IMR-90 (cell line): Measurements from ENCODE around the gene QPRT. TPM values are rescaled to one million over a fixed set of nuclear protein-coding genes. Genes with fewer than 3 reads are reported as not detected.

Experiments used
- ATAC-seq: fragments of 200-7000 bp; cut with Tn5 transposase; 2 replicates; pipeline ENCODE4 v1.9.1; 2020; ENCODE audit warnings: low read depth, mild to moderate bottlenecking, moderate library complexity
- BruUV-seq: library from RNA; stranded (reverse); fragments of 400-500 nt; replicated peaks from 2 replicates; lab custom pipeline; 2021; lab: Mats Ljungman, UMichigan
- CTCF ChIA-PET: fragments of 300-600 bp; formaldehyde crosslinking; extraction: SDS; loops from one replicate; lab custom pipeline; 2021; ENCODE audit warnings: antibody characterized with exemption; lab: Yijun Ruan, JAX
- POLR2A ChIA-PET: fragments of 300-600 bp; sonication (Branson Sonifier 250); formaldehyde crosslinking; loops from one replicate; lab custom pipeline; 2022; ENCODE audit warnings: antibody characterized with exemption; ENCODE audit not compliant: unreplicated experiment; lab: Charles Lee
- DNase-seq: peaks from one replicate; pipeline ENCODE4 v3.0.0; 2013
- H2AFZ ChIP-seq: replicated peaks from 2 replicates; pipeline ENCODE3; 2013; ENCODE audit warnings: low read length, mild to moderate bottlenecking; ENCODE audit not compliant: poor library complexity
- H2AK5ac ChIP-seq: 2 replicates; pipeline ENCODE4 v1.6.1; 2013; ENCODE audit warnings: low read depth, low read length, inconsistent platforms
- H2AK9ac ChIP-seq: replicated peaks from 2 replicates; pipeline ENCODE3; 2013; ENCODE audit warnings: mild to moderate bottlenecking, low read depth, low read length, moderate library complexity; ENCODE audit not compliant: poor library complexity
- H2BK120ac ChIP-seq: 2 replicates; pipeline ENCODE4 v1.6.1; 2013; ENCODE audit warnings: low read depth, low read length, inconsistent platforms
- H2BK15ac ChIP-seq: 3 replicates; pipeline ENCODE4 v1.6.1; 2013; ENCODE audit warnings: low read depth, low read length, inconsistent platforms
- H2BK20ac ChIP-seq: 2 replicates; pipeline ENCODE4 v1.6.1; 2013; ENCODE audit warnings: low read depth, mild to moderate bottlenecking, inconsistent platforms, low read length, moderate library complexity
- H2BK5ac ChIP-seq: 2 replicates; pipeline ENCODE4 v1.6.1; 2013; ENCODE audit warnings: mild to moderate bottlenecking, low read depth, low read length, inconsistent platforms; ENCODE audit not compliant: poor library complexity, severe bottlenecking
- H3K14ac ChIP-seq: replicated peaks from 2 replicates; pipeline ENCODE4 v1.6.1; 2013; ENCODE audit warnings: low read depth, low read length, inconsistent platforms
- H3K18ac ChIP-seq: 2 replicates; pipeline ENCODE4 v1.6.1; 2013; ENCODE audit warnings: low read depth, low read length, control low read depth
- H3K23ac ChIP-seq: 2 replicates; pipeline ENCODE4 v1.6.1; 2013; ENCODE audit warnings: low read depth, low read length, inconsistent platforms
- H3K27ac ChIP-seq: 2 replicates; pipeline ENCODE4 v1.5.1; 2013; ENCODE audit warnings: mild to moderate bottlenecking, control low read depth, low read length; ENCODE audit not compliant: insufficient read depth
- H3K27me3 ChIP-seq: 2 replicates; pipeline ENCODE4 v1.6.1; 2013; ENCODE audit warnings: low read length; ENCODE audit not compliant: control insufficient read depth, insufficient read depth
- H3K36me3 ChIP-seq: 2 replicates; pipeline ENCODE4 v1.6.1; 2013; ENCODE audit warnings: low read length, mixed read lengths; ENCODE audit not compliant: control insufficient read depth, insufficient read depth
- H3K4ac ChIP-seq: 2 replicates; pipeline ENCODE4 v1.6.1; 2013; ENCODE audit warnings: low read depth, low read length, inconsistent platforms
- H3K4me1 ChIP-seq: 2 replicates; pipeline ENCODE4 v1.6.1; 2013; ENCODE audit warnings: low read length, mixed read lengths; ENCODE audit not compliant: control insufficient read depth, insufficient read depth
- H3K4me2 ChIP-seq: 2 replicates; pipeline ENCODE4 v1.6.1; 2013; ENCODE audit warnings: low read depth, mild to moderate bottlenecking, control low read depth, low read length, moderate library complexity
- H3K4me3 ChIP-seq: 2 replicates; pipeline ENCODE4 v1.5.1; 2013; ENCODE audit warnings: low read depth, mild to moderate bottlenecking, control low read depth, low read length, moderate library complexity; ENCODE audit not compliant: insufficient read depth
- H3K56ac ChIP-seq: 2 replicates; pipeline ENCODE4 v1.6.1; 2013; ENCODE audit warnings: low read length, inconsistent platforms; ENCODE audit not compliant: insufficient read depth; ENCODE audit errors: extremely low read depth
- H3K79me1 ChIP-seq, 2 experiments: 2 replicates each; pipeline ENCODE4 v1.6.1; 2013; ENCODE audit warnings: low read length in 2 of 2, inconsistent platforms in 1 of 2, low read depth in 1 of 2
- H3K9ac ChIP-seq: 2 replicates; pipeline ENCODE4 v1.6.1; 2013; ENCODE audit warnings: low read depth, low read length, control low read depth
- H3K9me1 ChIP-seq: 2 replicates; pipeline ENCODE4 v1.6.1; 2013; ENCODE audit warnings: low read length, inconsistent platforms; ENCODE audit not compliant: insufficient read depth
- H3K9me3 ChIP-seq: 2 replicates; pipeline ENCODE4 v1.6.1; 2013; ENCODE audit warnings: low read length; ENCODE audit not compliant: control insufficient read depth, insufficient read depth
- H4K20me1 ChIP-seq: 2 replicates; pipeline ENCODE4 v1.6.1; 2013; ENCODE audit warnings: low read length, inconsistent platforms; ENCODE audit not compliant: insufficient read depth
- H4K5ac ChIP-seq: 2 replicates; pipeline ENCODE4 v1.6.1; 2013; ENCODE audit warnings: mild to moderate bottlenecking, low read depth, low read length, control low read depth
- H4K8ac ChIP-seq, 2 experiments: 2 replicates each; pipeline ENCODE4 v1.6.1; 2013; ENCODE audit warnings: low read depth in 2 of 2, low read length in 2 of 2, control low read depth in 1 of 2, inconsistent platforms in 1 of 2
- H4K91ac ChIP-seq: 2 replicates; pipeline ENCODE4 v1.6.1; 2013; ENCODE audit warnings: low read depth, low read length, inconsistent platforms; ENCODE audit not compliant: insufficient read depth
- BHLHE40 ChIP-seq: fragments of 150-350 bp; IDR thresholded peaks from 2 replicates; pipeline ENCODE4 v1.6.1; 2016; ENCODE audit warnings: mild to moderate bottlenecking, low read depth, low read length
- CEBPB ChIP-seq: IDR thresholded peaks from 2 replicates; pipeline ENCODE4 v1.6.1; 2012; ENCODE audit warnings: low read depth, low read length, improper control_type of control experiment
- CHD1 ChIP-seq: IDR thresholded peaks from 2 replicates; pipeline ENCODE4 v1.6.1; 2012; ENCODE audit warnings: low read depth, low read length, improper control_type of control experiment
- FOS ChIP-seq: fragments of 150-350 bp; IDR thresholded peaks from 2 replicates; pipeline ENCODE4 v1.6.1; 2016; ENCODE audit warnings: low read depth, low read length
- MAFK ChIP-seq: IDR thresholded peaks from 2 replicates; pipeline ENCODE4 v1.6.1; 2012; ENCODE audit warnings: low read depth, low read length, improper control_type of control experiment
- MAZ ChIP-seq: IDR thresholded peaks from 2 replicates; pipeline ENCODE4 v1.6.1; 2012; ENCODE audit warnings: low read depth, mild to moderate bottlenecking, low read length, improper control_type of control experiment, moderate library complexity, borderline replicate concordance
- MXI1 ChIP-seq: IDR thresholded peaks from 2 replicates; pipeline ENCODE4 v1.6.1; 2012; ENCODE audit warnings: low read depth, mild to moderate bottlenecking, low read length, moderate library complexity, borderline replicate concordance
- NFE2L2 ChIP-seq: fragments of 150-350 bp; IDR thresholded peaks from 2 replicates; pipeline ENCODE4 v1.6.1; 2016; ENCODE audit warnings: low read depth, mild to moderate bottlenecking, low read length
- POLR2A ChIP-seq: IDR thresholded peaks from 2 replicates; pipeline ENCODE4 v1.6.1; 2012; ENCODE audit warnings: mild to moderate bottlenecking, low read depth, low read length
- RAD21 ChIP-seq: IDR thresholded peaks from 2 replicates; pipeline ENCODE4 v1.6.1; 2012; ENCODE audit warnings: low read length, improper control_type of control experiment
- RCOR1 ChIP-seq: IDR thresholded peaks from 2 replicates; pipeline ENCODE4 v1.6.1; 2012; ENCODE audit warnings: mild to moderate bottlenecking, low read length, improper control_type of control experiment; ENCODE audit not compliant: insufficient replicate concordance
- RFX5 ChIP-seq: IDR thresholded peaks from 2 replicates; pipeline ENCODE4 v1.8.0; 2012; ENCODE audit warnings: low read depth, mild to moderate bottlenecking, low read length, moderate library complexity
- SMC3 ChIP-seq: fragments of 150-350 bp; IDR thresholded peaks from 2 replicates; pipeline ENCODE4 v1.6.1; 2016; ENCODE audit warnings: low read depth, mild to moderate bottlenecking, antibody characterized with exemption, low read length, moderate library complexity
- USF2 ChIP-seq: fragments of 150-350 bp; IDR thresholded peaks from 2 replicates; pipeline ENCODE4 v1.6.1; 2017; ENCODE audit warnings: mild to moderate bottlenecking, antibody characterized with exemption, low read length, low read depth
- WGBS, 2 experiments: methylation state at CpG; one replicate each; pipeline versions ENCODE4 v1.1.5 to v1.1.7; 2013; ENCODE audit warnings: missing lambda C conversion rate in 2 of 2; ENCODE audit not compliant: insufficient read length in 1 of 2; ENCODE audit errors: extremely low coverage in 2 of 2; 5-methylcytosine and 5-hydroxymethylcytosine counted together
- dilution Hi-C: fragments of 300-500 bp; cut with HindIII; formaldehyde crosslinking; loops from one replicate; pipeline ENCODE4 v1.14.3; 2018; ENCODE audit warnings: low sequenced_read_pairs; ENCODE audit not compliant: unreplicated experiment
- in situ Hi-C: fragments of 300-500 bp; cut with MboI; formaldehyde crosslinking; loops from 3 replicates; pipeline ENCODE4 v1.14.3; 2019; ENCODE audit warnings: low sequenced_read_pairs, inconsistent platforms, mixed read lengths
- intact Hi-C: fragments of 100-400 bp; cut with micrococcal nuclease; formaldehyde crosslinking; loops from 2 replicates; pipeline ENCODE4 v1.10.0; 2022
- polyA plus RNA-seq, 3 experiments: library from polyadenylated mRNA; depleted of rRNA; stranded (reverse); fragments of >200 nt; gene quantifications; 2 replicates each; pipeline ENCODE4 v1.2.3, GENCODE V29; 2012; ENCODE audit warnings: low replicate concordance in 1 of 3
- total RNA-seq: library from RNA; depleted of rRNA; stranded (reverse); fragments of >200 nt; gene quantifications from 2 replicates; pipeline ENCODE4 v1.2.3, GENCODE V29; 2012
- TF ChIP-seq, protein P1 (sequence below): fragments of 150-350 bp; IDR thresholded peaks from 2 replicates; pipeline ENCODE4 v1.6.1; 2016; ENCODE audit warnings: low read depth, mild to moderate bottlenecking, low read length, moderate library complexity, borderline replicate concordance
- TF ChIP-seq, protein P2 (sequence below): conservative IDR thresholded peaks from 2 replicates; pipeline ENCODE4 v1.5.1; 2012; ENCODE audit warnings: mild to moderate bottlenecking, low read depth, low read length, improper control_type of control experiment

The QPRT gene
- total and polyA plus RNA-seq, 2 of the 4 experiments (the other 2 are of a cell fraction) = 3.4 to 6.3 TPM

- Histone ChIP-seq H3K27me3 (peaks cover 5% of the 10 kb centered on the region; the same call in 1 of the 2 replicates), H3K18ac (no peak overlapping the region), H2AK5ac (no peak overlapping the region), H2BK20ac (no peak overlapping the region), H2BK15ac (no peak overlapping the region), H3K27ac (no peak overlapping the region), H3K9ac (no peak overlapping the region), H4K20me1 (no peaks in the 10 kb centered on the region), H3K9me3 (0 out of 2 replicates have a peak, but pooled peaks cover 2% of the 10 kb centered on the region), H2AFZ (no peak overlapping the region), H2AK9ac (no peak overlapping the region), H3K4ac (no peak overlapping the region), H4K8ac (no peak overlapping the region), H2BK120ac (no peak overlapping the region), H3K36me3 (no peaks in the 10 kb centered on the region), H3K4me2 (no peak overlapping the region), H3K23ac (no peak overlapping the region), H3K14ac (no peak overlapping the region), H4K5ac (no peak overlapping the region), H3K4me3 (no peak overlapping the region), H3K9me1 (no peaks in the 10 kb centered on the region), H4K91ac (no peak overlapping the region), H3K79me1 (no peaks in the 10 kb centered on the region), H3K56ac (no peak overlapping the region), H3K4me1 (no peaks in the 10 kb centered on the region), H2BK5ac (no peak overlapping the region)
- in situ Hi-C loops = no loop called here
- dilution Hi-C loops = no loop called here
- no peak for DNase-seq
- ATAC-seq = no peak
- intact Hi-C loops = no loop called here
- ChIA-PET POLR2A (no interaction called here), CTCF (no interaction called here)
- no TSS peak for BruUV-seq
- TF ChIP-seq RCOR1 = no peak
- TF ChIP-seq USF2 = no peak
- TF ChIP-seq, protein P1, sequence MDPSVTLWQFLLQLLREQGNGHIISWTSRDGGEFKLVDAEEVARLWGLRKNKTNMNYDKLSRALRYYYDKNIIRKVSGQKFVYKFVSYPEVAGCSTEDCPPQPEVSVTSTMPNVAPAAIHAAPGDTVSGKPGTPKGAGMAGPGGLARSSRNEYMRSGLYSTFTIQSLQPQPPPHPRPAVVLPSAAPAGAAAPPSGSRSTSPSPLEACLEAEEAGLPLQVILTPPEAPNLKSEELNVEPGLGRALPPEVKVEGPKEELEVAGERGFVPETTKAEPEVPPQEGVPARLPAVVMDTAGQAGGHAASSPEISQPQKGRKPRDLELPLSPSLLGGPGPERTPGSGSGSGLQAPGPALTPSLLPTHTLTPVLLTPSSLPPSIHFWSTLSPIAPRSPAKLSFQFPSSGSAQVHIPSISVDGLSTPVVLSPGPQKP = no peak
- TF ChIP-seq CEBPB = no peak
- no peak for TF ChIP-seq BHLHE40
- TF ChIP-seq NFE2L2 = no peak
- no peak for TF ChIP-seq RFX5
- no peak for TF ChIP-seq MAZ
- TF ChIP-seq SMC3 = no peak
- no peak for TF ChIP-seq FOS
- TF ChIP-seq, protein P2, sequence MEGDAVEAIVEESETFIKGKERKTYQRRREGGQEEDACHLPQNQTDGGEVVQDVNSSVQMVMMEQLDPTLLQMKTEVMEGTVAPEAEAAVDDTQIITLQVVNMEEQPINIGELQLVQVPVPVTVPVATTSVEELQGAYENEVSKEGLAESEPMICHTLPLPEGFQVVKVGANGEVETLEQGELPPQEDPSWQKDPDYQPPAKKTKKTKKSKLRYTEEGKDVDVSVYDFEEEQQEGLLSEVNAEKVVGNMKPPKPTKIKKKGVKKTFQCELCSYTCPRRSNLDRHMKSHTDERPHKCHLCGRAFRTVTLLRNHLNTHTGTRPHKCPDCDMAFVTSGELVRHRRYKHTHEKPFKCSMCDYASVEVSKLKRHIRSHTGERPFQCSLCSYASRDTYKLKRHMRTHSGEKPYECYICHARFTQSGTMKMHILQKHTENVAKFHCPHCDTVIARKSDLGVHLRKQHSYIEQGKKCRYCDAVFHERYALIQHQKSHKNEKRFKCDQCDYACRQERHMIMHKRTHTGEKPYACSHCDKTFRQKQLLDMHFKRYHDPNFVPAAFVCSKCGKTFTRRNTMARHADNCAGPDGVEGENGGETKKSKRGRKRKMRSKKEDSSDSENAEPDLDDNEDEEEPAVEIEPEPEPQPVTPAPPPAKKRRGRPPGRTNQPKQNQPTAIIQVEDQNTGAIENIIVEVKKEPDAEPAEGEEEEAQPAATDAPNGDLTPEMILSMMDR = no peak
- TF ChIP-seq CHD1 = no peak
- TF ChIP-seq RAD21 = no peak
- TF ChIP-seq POLR2A = no peak
- TF ChIP-seq MXI1 = no peak
- TF ChIP-seq MAFK = no peak
- WGBS, 2 experiments = 81% methylated on average over 3 of the region's 4 CpGs; no CpG with 5 or more reads in 1 of the 2 experiments
These were observed 33.8 kb upstream of the QPRT start for GRCh38 chr16:29644973-29645693.
